HG02678 (cell line): ENCODE data around the gene TERC.

Experiments
- ATAC-seq: cut with Tn5 transposase; IDR thresholded peaks from one replicate; pipeline ENCODE4 v1.9.1; 2021; ENCODE audit warnings: mild to moderate bottlenecking, moderate library complexity; ENCODE audit not compliant: unreplicated experiment

The TERC gene

GRCh38 chr3:169764882-169765612 is at the start of gene TERC:
TERC (minus strand) TSS chr3:169765060.
- ATAC-seq: peak; percentile 80

GRCh38 chr3:169813757-169814517 is 49.1 kb upstream of the TERC start:
- ATAC-seq: peak; percentile 79

GRCh38 chr3:169813278-169813677 is 48.4 kb upstream of the TERC start:
- no peak for ATAC-seq

DNA sequence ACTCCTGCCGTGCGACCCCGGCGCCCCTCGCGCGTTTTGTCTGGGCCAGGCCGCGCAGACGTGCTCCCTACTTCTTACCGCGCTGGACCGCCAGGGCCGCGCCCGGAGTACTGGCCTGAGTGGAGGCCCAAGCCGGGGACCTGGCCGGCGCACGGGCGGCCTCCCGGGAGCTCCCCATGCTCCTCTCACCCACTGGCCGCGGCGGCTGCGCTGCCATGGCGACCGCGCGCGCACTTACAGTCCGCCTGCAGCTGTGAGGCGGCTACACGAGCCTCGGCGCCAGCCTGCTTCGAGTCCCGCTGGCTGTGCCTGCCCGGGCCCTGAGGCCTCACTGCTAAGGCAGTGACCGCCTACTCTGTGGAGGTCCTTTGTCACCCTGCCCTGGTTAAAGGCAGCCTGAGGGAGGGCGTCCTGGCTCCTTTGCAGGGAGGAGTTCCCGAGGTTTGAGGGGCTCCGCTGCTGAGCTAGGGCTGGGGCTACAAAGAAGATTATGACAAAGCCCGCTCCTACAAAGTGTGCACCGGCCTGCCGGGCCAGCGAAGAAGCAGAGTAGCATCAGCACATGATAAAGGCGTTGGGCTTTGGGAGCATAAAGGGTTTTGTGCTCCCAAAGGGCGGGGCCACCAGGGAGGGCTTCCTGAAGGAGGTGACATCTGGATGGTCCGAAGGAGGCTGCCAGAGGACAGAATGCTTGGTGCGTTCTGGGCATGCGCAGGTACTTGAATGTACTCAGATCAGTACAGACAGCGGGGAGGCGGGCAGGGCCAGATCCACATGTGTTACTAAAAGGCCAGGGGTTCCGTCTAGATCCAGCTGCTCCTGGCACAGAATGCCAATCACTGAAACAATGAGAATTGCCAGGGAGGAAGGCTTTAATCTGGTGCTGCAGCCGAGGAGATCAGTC is 47.7 kb upstream of the TERC start, which contains the start of the genes LRRC34 and LRRIQ4:
Gene LRRC34, minus strand, starts transcription at position 573 of the 904 bp plus-strand sequence. Its CDS starts 356 bp downstream, at position 217.
Gene LRRIQ4, plus strand, starts transcription at position 539 of the 904 bp plus-strand sequence. CDS start 9,052 bp downstream, outside the sequence.
- peak; percentile 69 for ATAC-seq

GRCh38 chr3:169811631-169812331 is 46.9 kb upstream of the TERC start:
- peak; percentile 18 for ATAC-seq

DNA sequence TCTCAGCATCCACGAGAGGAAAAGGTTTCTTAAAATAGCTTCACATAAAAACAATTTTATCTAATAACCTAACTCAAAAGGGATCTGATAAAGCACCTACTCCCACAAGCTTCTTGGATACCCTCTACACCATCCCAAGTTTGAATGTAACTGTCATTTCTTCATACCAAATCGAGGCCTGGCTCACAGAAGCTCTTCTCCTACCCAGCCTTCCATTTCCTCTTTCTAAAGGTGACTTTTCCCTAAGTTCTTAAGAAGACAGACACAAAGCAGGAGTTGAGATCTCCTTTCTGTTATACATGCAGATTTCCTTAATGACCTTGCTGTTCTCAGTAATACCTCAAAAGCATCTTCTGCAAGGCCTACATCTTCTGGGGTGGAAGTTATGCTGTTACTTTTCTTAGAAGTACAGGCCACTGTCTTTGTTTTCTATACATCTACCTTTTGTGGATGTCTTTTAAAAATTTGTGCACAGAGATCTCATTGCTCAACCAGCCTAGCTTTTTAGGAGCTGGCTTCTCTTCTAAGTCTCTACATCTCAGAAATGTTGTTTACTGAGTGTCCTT is 44.5 kb upstream of the TERC start:
- ATAC-seq: no peak

DNA sequence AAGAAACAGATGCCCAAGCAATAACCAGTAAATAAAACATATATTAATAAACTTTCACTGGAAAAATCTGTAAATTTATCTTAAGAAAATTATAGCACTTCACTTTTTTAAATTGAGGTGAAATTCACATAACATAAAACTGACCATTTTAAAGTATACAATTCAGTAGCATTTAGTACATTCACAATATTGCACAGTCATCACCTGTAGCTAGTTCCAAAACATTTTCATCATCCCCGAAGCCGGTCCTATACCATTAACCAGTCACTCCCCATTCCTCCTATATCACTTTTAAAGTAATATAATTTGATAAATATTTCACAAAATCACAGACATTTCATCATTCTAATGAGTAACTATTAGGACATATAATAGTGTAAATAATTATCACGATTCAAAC is 39.8 kb upstream of the TERC start:
- ATAC-seq: no peak

GRCh38 chr3:169792359-169792758 is 27.5 kb upstream of the TERC start:
- no peak for ATAC-seq

DNA sequence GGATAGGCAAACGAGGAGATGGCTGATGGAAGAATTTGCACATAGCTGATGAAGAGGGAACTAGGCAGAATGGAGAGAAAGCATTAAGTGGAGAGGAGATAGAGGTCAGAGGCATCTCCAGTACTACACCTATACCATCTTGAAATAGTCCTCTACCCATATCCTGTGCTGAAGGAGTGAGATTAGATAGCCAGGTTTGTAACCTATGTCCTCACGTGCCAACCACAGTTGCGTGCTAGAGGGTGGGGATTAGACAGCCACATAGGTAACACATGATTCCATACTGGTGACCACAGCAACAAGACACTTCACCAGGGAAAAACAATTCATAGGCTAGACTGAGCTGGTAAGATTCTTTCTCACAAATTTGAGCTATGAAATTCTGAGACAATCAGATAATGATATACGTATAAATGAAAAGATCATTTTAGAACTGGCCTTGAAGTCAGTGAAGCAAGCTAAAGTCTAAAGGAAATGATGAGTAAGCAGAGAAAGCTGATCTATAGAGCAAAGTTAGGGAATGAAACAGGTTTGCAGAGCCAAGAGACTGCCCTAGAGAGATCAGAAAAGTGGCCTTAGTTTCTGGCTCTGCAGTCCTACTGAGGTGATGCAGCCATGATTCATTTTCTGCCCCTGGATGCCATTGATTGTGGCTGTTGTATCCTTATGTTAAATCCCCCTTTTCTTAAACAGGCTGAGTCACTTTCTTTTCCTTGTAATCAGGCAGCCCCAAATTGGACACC is 26.0 kb upstream of the TERC start:
- ATAC-seq: no peak

GRCh38 chr3:169790219-169790618 is 25.4 kb upstream of the TERC start:
- no peak for ATAC-seq

- no peak for ATAC-seq
These were observed 22.9 kb upstream of the TERC start for GRCh38 chr3:169787791-169788190.

DNA sequence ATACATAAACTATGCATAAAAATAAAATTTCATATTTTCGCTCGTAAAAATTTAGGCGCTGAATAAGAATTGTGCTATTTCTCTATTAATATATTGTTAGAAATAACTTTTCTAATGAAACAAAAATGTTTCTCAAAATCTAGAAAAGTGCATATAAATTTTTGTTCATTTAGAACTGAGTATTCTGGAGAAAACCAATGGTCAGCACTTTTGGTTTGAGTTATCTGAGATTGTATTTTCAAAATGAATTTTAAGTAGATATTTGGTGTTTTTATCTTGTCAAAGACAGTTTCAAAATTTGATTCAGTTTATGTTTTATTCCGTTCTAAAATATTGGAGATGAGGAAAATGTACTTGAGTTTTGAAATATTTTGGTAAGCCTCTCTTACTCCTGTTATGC is 22.3 kb upstream of the TERC start:
- ATAC-seq: no peak

DNA sequence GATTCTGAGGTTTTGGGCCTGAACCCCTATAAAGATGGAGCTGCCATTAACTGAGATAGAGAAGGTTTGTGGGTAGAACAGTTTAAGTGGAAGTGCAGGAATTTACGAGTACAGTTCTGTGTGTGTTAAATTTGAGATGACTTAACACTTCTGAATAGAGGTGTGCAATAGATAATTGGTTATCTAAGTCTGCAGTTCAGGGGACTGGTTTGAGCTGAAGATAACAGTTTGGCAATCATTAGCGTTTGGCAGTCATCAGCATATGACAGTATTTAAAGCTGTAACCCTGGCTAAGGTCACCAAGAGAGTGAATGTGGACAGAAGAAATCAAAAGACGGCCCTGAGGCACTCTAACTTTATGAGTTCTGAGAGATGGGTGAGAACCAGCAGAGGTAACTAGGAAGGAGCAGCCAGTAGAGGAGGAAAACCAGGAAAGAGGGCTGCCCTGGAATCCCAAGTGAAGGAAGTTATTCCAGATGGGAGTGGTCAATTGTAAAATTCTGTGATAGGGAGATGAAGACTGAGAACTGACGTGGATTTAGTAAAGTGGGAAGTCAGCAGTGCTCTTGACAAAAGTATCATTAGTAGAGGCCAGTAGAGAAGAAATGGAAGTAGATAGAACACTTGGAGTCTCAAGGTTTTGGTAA is 16.5 kb upstream of the TERC start:
- ATAC-seq: no peak

GRCh38 chr3:169780742-169781141 is 15.9 kb upstream of the TERC start:
- ATAC-seq: no peak

- no peak for ATAC-seq
These were observed 13.0 kb upstream of the TERC start for GRCh38 chr3:169777822-169778221.

- no peak for ATAC-seq
These were observed 9.3 kb upstream of the TERC start for GRCh38 chr3:169774186-169774585.

GRCh38 chr3:169772897-169773816 is 8.3 kb upstream of the TERC start, which contains the start of gene MYNN:
MYNN (plus strand) TSS chr3:169773396; CDS start chr3:169774296, 900 bp downstream.
- peak; percentile 80 for ATAC-seq
